Neural cell (in vitro differentiated cells): ENCODE measurements around the gene GRID1.

Source experiments
- EP300 ChIP-seq: fragments of 450-650 bp; conservative IDR thresholded peaks from 2 replicates; pipeline ENCODE4 v1.6.1; 2014; ENCODE audit warnings: antibody characterized with exemption, mild to moderate bottlenecking, moderate library complexity; ENCODE audit not compliant: poor library complexity, severe bottlenecking
- EZH2 ChIP-seq: fragments of 200-600, 300-800 bp; shearing (Covaris generic), sonication (generic); IDR thresholded peaks from 2 replicates; pipeline ENCODE4 v1.6.1; 2014; ENCODE audit warnings: antibody characterized with exemption, low read length, borderline replicate concordance, mild to moderate bottlenecking; ENCODE audit not compliant: insufficient read depth, poor library complexity, severe bottlenecking
- POLR2AphosphoS5 ChIP-seq: IDR thresholded peaks from 2 replicates; pipeline ENCODE4 v1.6.1; 2012
- RAD21 ChIP-seq: fragments of 450-650 bp; conservative IDR thresholded peaks from 2 replicates; pipeline ENCODE4 v1.6.1; 2014; ENCODE audit warnings: antibody characterized with exemption, mild to moderate bottlenecking, moderate library complexity
- SMC3 ChIP-seq: fragments of 450-650 bp; conservative IDR thresholded peaks from 2 replicates; pipeline ENCODE4 v1.6.1; 2014; ENCODE audit warnings: antibody characterized with exemption, mild to moderate bottlenecking, moderate library complexity; ENCODE audit not compliant: poor library complexity
- TAF1 ChIP-seq: IDR thresholded peaks from 2 replicates; pipeline ENCODE4 v1.6.1; 2012; ENCODE audit warnings: low read depth
- TF ChIP-seq, protein P1 (sequence below): fragments of 450-650 bp; IDR thresholded peaks from 2 replicates; pipeline ENCODE4 v1.5.1; 2014; ENCODE audit warnings: antibody characterized with exemption, mild to moderate bottlenecking, moderate library complexity; ENCODE audit not compliant: poor library complexity, severe bottlenecking
- TF ChIP-seq, protein P2 (sequence below): IDR thresholded peaks from 2 replicates; pipeline ENCODE4 v1.6.1; 2012; ENCODE audit warnings: borderline replicate concordance

DNA sequence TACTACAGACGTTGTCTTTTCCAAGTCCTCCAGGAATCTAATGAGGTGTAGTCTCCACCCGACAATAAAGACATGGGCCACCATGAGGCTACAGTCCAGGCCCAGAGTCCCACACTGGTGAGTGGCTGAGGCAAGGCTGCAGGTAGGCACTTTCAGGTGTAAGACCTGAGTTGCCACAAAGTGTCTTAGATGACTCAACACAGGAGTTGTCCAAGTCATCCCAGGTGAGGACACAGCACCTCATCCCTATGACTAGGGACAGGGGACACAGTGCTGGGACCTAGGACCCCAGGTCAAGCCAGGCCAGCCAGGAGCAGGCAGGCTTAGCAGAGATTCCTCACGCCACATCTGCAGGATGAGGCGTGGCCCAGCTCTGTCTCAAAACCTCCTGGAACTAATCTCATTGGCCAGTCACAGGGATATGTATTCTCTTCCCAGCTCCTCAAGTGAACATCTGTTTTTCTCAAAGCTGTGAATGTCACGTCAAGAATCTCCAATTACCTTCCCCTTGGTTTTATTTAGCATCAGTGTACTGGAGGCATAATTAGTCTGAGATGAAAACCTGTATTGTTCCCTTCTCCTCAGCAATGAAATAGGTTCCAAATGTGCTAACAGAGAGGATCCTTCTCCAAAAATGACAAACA is 254.6 kb downstream of the GRID1 start:
- TF ChIP-seq POLR2AphosphoS5 = no peak
- TF ChIP-seq, protein P1, sequence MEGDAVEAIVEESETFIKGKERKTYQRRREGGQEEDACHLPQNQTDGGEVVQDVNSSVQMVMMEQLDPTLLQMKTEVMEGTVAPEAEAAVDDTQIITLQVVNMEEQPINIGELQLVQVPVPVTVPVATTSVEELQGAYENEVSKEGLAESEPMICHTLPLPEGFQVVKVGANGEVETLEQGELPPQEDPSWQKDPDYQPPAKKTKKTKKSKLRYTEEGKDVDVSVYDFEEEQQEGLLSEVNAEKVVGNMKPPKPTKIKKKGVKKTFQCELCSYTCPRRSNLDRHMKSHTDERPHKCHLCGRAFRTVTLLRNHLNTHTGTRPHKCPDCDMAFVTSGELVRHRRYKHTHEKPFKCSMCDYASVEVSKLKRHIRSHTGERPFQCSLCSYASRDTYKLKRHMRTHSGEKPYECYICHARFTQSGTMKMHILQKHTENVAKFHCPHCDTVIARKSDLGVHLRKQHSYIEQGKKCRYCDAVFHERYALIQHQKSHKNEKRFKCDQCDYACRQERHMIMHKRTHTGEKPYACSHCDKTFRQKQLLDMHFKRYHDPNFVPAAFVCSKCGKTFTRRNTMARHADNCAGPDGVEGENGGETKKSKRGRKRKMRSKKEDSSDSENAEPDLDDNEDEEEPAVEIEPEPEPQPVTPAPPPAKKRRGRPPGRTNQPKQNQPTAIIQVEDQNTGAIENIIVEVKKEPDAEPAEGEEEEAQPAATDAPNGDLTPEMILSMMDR = no peak
- TF ChIP-seq EZH2 = no peak
- no peak for TF ChIP-seq RAD21
- TF ChIP-seq, protein P2, sequence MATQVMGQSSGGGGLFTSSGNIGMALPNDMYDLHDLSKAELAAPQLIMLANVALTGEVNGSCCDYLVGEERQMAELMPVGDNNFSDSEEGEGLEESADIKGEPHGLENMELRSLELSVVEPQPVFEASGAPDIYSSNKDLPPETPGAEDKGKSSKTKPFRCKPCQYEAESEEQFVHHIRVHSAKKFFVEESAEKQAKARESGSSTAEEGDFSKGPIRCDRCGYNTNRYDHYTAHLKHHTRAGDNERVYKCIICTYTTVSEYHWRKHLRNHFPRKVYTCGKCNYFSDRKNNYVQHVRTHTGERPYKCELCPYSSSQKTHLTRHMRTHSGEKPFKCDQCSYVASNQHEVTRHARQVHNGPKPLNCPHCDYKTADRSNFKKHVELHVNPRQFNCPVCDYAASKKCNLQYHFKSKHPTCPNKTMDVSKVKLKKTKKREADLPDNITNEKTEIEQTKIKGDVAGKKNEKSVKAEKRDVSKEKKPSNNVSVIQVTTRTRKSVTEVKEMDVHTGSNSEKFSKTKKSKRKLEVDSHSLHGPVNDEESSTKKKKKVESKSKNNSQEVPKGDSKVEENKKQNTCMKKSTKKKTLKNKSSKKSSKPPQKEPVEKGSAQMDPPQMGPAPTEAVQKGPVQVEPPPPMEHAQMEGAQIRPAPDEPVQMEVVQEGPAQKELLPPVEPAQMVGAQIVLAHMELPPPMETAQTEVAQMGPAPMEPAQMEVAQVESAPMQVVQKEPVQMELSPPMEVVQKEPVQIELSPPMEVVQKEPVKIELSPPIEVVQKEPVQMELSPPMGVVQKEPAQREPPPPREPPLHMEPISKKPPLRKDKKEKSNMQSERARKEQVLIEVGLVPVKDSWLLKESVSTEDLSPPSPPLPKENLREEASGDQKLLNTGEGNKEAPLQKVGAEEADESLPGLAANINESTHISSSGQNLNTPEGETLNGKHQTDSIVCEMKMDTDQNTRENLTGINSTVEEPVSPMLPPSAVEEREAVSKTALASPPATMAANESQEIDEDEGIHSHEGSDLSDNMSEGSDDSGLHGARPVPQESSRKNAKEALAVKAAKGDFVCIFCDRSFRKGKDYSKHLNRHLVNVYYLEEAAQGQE = no peak
- no peak for TF ChIP-seq TAF1
- TF ChIP-seq SMC3 = no peak
- TF ChIP-seq EP300 = no peak
